NCI-H526 treated with DMSO at 0.1 percent for 48 hours (cell line): ENCODE results near the gene NT5DC1.

ENCODE experiments used
- DNase-seq: peaks from one replicate; lab custom pipeline; 2025; lab: John Stamatoyannopoulos, UW

Gene NT5DC1

DNA sequence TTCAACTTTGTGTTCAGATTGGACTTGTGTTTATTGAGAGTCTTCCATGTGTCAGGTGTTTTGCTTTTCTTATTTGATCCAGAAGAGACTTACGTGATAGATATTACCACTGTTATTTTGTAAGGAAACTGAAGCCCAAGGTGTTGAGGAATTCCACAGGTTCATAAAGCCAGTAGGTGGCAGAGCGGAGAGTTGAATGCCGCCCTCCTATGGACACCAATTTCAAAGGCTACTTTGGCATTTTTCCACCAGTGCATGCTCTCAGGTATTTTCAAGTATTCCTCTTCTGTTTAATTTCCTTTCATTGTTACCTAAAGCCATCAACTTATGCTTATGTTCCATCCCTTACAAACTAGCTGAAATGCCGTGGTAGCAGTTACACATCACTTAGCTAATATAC lies 39.3 kb downstream of the NT5DC1 start:
- DNase-seq, result no peak

DNA sequence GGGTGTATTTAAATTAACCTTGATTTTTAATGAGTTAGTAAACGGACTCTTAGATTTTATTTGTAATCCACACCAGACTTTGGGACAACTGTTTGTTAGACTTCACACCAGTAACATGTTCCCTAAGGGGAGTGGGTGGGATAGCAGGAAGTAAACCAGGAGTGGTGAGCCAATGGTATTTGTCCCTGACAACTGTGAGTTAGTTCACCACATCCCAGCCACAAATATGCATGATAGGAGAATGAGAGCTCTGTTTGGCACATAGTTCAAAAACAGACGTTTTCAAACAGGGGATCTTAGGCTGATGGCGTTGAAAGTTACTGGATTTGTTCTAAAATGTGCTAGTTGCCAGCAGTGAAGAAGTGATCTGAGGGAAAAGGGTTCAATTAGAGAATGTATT lies 44.0 kb downstream of the NT5DC1 start:
- no peak for DNase-seq

DNA sequence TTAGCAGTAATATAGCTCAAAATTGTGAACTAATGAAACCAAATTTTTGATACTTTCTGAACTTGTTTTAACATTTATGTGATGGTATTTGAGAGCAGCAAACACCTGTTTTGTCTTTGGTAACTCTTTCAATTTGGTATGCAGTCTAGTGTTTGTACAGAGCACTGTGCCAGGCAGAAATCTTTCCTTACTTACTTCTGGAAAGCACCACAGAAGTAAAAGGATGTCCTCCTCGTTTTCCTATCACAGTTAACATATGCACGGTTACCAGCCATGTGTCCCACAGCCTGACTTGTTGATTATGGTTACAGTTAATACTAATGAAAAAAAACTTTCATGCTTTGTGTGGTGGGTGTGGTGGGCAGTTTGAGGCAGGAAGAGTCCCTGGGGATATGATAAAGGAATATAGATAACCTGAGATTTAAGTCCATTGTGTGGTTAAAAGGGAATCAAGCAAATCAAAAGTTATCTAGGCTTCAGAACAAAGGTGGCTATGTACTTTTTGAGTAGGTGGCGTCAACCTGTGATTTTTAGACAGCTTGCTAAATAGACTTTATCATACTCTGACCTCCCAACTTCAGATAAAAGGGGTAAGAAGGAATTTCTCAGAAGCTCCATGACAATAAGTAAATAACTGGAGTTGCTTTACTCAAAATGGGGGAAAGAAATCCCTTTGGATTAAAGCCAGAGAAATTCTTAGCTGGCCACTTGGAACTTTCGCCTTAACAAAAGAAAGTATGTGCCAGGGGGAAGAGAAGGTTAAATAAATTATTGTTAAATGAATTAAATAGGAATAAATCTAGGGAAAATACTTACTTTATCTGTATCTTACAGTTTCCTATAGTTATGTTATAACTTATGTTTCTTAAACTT lies 45.4 kb downstream of the NT5DC1 start:
- DNase-seq, result no peak

DNA sequence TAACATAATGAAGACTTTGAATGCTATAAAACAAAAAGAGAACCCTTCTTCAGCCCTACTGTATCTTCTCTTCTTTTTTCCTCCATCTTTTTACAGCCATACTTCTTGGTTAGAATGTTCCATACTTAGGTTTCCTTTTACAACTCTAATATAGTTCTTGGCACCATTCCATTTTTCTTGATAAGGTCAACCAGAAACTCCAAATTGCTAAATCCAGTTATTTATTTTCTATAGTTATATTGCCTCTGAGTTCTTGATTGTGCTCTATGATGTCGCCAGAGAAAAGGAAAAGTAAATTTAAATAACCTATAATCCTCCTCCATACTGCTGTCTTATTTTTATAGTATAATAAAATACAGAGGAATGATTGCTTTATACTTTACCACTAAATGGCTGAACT lies 52.0 kb downstream of the NT5DC1 start:
- no peak for DNase-seq

DNA sequence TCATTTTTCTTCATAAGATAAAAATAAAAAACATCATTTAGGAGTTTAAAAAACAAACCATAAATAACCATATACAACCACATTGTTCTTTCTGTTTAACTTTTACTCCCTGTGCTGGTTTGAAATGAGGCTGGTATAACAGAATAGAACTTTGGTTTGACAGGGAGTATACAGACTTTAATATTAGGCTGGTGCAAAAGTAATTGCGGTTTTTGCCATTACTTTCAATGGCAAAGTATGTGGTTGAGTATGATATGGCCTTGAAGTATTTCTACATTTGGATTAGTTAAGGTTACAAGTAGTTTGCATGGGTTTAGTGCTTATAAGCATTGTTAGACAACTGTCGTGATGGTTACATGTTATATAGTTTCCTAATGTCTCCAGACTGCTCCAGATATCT lies 54.2 kb downstream of the NT5DC1 start:
- no peak for DNase-seq

DNA sequence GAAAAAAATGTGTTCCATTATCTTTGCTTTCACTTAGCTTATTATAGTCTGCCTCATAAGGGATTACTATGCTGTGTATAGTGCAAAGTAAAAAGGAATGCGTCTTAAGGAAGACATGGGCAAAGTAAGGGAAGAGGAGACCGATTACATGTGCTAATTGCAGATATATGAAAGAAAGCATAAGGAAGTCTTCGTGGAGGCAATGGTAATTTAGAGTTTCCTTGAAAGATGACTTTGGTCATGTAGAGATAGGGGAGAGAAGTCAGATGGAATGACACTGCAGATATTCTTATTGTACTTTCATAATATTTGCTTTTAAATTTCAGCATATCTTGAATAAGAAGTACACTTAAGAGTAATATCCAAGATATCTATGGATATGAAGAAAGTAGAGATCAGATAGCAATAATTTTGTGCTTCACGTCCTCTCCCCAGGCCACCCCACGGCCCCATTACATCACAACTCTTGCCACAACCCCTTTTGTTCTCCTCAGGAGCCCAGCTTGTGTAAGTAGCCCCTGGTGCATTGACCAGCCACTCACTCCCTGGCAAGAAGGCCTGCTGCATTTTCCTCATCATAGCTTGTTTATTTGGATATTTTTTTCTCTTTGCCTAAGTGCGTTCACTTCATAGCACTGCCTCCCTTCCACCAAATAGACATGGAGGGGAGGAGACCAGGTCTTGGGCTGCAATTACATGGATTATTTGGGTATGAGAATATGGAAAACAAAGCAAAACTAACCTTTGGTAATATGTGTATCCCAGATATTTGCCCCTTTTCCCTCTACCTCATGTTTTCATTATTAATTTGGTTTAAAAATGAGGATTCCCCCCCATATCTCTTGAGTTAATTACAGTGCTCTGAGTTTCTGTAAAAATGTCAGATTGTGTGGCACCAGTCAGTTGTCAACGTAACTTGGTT lies 56.0 kb downstream of the NT5DC1 start:
- no peak for DNase-seq

DNA sequence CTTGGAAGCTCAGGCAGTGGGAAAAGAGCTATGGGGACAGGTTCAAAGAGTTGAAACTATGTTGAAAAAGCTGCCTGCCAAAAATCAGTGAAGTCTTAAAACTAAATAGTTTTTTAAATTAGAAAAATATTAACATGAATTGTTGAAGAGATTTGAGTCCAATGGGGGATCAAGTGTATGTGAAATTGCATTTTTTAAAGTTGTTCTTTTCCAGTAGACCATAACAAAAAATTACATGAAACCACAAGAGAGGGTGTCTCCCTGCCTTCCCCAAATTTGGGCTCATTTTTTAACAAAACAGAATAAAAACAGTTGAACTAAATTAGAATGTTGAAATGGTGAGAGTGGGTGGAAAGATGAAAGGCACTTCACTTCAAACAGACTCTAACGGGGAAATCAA lies 56.7 kb downstream of the NT5DC1 start:
- DNase-seq, result no peak

DNA sequence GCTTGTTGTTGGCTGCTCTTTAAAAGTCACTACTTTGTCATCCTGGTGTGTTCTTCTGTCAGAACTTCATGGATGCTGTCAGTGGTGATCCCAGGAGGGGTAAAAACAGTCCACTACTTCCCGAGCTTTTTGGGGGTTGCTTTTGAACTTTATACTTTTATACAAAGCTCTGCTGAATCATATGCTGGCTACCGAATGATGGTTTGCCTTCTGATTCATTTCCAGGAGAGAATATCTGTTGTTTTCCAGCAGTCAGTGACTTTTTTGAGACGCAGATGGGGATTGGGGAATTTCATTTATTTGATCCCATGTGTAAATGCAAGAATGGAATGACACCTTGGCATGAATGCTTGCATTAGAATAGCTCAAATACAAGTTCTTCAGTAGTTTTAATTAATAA lies 58.0 kb downstream of the NT5DC1 start:
- DNase-seq, result no peak

DNA sequence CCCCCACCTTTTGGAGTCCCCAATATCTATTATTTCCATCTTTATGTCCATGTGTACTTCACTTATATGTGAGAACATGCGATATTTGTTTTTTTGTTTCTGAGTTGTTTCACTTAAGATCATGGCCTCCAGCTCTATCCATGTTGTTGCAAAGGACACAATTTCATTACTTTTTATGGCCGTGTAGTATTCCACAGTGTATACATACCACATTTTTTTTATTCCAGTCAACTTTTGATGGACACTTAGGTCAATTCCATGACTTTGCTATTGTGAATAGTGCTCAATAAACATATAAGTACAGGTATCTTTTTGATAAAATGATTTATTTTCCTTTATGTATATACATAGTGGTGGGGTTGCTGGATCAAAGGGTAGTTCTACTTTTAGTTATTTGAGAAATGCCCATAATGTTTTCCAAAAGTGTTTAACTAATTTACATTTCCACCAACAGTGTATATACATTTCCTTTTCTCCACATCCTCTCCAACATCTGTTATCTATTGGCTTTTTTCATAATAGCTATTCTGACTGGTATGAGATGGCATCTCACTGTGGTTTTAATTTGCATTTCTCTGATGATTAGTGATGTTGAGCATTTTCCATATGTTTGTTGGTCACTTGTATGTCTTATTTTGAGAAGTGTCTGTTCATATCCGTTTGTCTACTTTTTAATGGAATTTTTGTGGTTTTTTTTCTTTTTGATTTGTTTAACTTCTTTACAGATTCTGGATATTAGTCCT lies 59.3 kb downstream of the NT5DC1 start:
- DNase-seq, result no peak

DNA sequence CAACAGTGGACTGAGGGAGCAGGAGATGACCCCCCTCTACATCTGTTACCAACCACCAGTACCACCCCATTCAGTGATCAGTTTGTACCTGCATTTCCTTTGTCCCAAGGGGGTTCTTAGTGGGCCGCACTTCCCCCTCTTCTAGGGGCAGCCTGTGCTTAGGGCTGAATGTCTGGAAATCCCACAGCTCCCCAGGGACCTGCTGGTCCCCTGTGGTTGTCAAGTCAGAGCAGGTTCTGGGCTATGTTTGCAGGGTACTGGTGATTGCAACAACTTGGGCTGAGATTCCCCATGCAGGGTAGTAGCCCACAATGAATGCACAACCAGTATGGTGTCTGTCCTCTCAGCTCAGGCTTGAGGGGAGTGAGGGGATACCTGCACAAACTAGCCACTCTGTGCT lies 64.9 kb downstream of the NT5DC1 start:
- DNase-seq, result no peak

DNA sequence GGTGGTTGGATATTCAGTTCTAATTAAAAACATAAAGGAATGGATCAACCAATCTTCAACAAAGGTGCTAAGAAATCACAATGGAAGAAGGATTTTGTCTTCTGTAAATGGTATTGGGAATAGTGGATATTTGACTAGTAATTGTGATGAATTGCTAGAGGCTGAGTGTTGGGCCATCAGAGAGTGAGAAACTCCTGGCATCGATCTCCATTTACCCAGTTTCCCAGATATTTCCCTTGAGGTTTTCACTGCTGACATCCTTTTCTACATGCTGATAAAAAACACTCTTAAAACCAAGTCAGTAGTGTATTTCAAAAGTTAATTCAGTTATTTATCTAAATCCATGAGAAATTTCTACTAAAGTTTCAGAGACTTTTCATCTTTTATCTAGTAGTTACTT lies 65.7 kb downstream of the NT5DC1 start:
- no peak for DNase-seq

DNA sequence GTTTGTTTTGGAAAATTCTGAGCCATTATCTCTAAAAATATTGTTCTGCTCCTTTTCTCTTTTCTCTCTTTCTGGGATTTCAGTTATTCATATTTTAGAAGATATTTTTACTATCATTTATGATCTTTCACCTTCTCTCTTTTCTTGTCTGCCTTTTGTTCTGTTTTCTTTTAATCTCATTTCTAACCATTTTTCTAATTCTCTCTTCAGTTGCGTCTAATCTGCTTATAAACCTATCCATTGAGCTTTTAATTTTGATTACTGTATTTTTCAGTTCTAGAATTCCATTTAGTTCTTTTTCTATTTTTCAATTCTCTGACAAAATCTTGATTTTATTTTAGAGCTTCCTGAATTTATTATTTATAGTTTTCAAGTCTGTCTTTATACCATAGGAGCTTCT lies 67.5 kb downstream of the NT5DC1 start:
- no peak for DNase-seq

DNA sequence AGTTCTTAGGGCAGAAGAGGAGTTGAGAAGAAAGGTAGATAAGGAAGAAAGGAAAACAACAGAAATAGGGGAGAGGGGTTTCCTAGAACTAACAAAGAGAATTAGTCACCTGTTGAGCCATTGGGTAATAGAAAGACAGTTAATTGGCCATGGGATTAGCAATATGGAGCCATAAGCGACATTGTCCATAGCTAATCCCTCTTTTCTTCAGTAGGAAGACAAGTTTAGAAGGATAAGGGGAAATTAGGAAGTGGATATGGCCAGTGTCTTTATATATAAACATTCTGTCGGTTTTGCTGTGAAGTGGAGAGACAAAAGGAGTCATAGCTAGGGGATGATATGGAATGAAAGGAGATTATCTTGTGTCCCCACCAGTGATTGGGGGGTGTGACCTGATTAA lies 69.2 kb downstream of the NT5DC1 start:
- no peak for DNase-seq

DNA sequence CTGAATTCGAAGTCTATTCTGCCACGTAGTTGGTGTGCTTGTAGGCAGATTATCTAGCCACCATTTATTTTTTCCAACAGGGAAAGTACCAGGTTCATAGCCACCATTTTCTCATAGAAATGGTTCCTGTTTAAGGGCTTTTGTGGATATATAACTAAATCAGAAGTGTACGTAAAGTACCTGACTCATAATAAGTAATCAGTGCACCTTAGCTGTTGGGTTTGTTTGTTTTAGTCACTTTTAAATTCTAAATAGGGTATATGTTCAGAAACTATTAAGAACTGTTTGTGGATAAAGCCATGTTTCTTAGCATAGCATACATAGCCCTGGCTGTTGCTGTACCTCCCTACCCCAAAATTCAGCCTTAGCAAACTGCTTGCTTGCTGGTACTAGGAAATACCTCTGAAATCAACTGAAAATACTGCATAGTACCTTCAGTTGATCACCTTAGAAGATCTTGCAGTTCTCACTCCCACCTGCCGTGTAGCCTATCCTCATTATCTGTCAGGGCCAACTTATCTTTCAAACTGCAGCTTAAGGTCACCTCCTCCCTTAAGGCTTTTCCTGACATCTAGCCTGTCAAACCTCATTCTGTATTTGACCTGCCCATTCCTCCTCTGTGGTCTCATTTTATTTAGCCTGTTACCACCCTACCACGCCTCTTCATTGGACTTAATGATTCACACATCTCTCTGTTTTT lies 69.9 kb downstream of the NT5DC1 start:
- no peak for DNase-seq

DNA sequence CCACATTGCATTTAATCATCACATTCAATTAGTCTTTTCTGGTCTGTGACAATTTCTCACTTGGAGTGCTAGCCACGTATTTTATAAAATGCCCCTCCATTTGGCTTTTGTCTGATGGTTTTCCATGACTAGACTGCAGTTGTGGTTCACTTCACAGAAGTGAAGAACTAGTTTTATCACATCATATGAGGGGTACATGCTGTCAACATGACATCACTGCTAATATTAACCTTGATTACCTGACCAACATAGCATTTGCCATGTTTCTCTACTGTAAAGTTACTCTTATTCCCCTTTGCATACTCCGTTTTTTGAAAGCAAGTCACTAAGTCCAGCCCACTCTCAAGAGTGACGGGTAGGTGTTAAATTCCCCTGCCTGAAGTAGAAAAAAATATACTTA lies 73.3 kb downstream of the NT5DC1 start:
- DNase-seq, result no peak

DNA sequence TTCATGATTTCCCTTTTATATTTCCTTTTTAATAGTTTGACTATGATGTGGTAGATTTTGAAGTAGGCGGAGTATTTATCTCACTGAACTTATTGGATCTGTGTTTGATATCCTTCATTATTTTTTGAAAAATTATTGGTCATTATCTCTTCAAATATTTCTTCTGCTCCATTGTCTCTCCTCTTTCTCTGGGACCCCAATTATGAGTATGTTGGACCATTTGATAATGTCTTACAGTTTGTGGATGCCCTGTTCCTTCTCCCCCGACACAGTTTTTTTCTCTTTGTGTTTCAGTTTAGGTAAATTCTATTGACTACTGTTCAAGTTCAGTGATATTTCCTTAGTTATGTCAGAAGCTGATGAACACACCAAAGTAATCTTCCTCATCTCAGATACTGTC lies 74.7 kb downstream of the NT5DC1 start:
- no peak for DNase-seq

DNA sequence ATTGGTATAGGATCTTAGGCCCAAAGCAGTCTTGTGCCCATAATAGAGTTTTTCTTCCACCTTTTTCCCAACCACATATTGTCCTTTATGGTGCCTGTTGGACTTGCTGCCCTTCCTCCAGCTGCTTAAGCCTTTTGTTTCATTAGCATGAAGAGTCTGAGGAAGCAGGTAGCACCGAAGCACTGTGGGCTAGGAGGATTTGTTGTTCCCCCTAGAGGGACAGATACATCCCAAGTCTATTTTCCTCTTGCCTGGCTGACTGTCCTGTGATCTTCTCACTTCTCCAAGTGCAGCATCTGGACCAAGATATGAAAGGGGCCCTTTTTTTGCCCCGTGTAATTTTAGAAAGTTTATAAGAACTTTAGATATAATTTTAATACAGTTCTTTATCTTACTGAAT lies 75.9 kb downstream of the NT5DC1 start:
- DNase-seq, result no peak

DNA sequence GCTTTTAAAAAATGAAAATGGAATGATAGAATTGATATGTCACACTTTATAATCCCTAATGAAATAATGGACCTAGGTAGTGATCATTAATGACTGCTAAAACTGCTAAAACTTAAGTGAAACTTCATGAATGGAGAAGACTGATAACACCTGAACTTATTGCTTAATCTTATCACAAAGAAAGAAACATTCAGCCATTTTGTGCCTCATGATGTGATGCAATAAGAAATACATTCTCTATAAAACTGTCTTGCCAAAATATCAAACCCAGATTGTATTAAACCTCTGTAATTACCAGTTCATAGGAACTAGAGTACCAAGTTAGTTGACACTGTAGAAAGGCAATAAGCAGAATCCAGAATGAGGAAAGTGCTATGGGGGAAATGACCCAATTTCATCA lies 79.7 kb downstream of the NT5DC1 start:
- no peak for DNase-seq

DNA sequence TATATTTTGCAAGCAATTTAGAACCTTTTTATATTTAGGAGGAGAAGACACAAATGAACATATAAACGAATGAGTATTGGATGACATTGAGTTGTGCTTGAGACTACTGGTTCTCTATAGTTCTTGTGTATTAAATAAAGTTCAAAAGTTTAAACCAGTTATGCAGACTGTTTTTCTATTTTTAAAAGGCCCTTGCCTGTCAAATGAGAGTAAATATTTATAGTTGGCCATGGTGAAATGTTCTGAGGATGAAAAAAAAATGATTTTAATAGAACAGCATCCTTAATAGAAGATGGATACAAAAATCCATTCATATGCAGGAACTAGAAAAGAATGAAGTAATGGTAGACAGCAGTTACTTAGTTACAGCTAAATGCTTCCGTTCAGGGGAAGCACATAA lies 88.8 kb downstream of the NT5DC1 start:
- no peak for DNase-seq

DNA sequence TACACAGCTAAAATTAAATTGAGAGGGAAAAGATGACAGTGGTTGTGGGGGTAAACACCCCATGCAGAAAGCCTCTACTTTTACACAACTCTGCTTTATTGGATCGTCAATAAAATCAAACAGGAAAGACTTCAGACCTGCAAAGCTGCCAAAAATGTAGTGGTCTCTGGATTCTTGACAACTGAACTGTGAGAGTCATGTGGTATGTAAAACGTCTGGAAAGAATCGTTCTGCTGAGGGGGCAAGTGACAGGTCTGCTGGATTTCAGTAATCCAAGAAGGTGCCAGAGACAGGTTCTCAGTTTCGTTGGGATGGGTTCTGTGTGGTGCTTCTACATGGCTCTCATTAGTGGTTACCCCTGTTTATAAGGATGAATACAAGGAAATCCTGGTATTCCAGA lies 89.9 kb downstream of the NT5DC1 start:
- no peak for DNase-seq

DNA sequence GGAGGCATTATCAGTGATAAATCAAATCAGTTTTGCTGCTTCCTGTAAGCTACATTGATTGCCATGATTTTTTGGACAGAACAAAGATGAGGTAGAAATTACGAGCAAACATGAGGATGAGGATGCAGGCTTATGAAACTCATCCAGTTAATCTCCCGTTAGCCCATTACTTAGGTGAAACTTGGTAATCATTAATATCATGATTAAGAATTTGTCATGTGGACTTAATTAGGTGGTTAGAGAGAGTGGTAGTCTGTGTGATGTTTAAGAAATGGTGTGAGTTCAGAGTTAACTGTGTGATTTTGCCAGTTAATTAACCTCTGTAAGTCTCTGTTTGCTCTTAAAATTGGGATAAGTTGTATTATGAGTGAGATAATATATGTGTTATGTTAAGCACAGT lies 91.2 kb downstream of the NT5DC1 start:
- DNase-seq, result no peak

DNA sequence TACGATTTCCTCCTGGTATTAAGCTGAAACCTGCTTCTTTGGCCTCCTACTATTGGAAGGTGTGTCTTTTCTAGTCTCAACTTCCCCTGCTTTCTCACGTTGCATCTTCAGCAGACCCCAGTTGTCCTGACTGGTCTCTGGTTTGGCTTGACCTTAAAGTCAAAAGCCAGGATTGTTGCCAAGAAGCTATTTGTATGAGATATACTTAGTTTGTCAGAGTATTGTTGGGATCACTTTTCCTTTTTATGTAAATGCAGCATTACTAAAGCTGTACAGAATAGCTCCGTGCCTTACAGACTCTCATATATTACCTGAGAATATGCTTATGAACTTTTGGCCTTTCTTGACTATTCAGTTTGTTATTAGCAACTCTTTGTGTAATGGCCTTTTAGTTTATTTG lies 92.1 kb downstream of the NT5DC1 start:
- no peak for DNase-seq
